Amygdala (tissue), 56 donors: ENCODE measurements around the gene PCK2.

ENCODE experiments used
- DNase-seq, 56 donors: peaks; one replicate each; lab custom pipeline; 2025; lab: John Stamatoyannopoulos, UW

PCK2 gene

DNA sequence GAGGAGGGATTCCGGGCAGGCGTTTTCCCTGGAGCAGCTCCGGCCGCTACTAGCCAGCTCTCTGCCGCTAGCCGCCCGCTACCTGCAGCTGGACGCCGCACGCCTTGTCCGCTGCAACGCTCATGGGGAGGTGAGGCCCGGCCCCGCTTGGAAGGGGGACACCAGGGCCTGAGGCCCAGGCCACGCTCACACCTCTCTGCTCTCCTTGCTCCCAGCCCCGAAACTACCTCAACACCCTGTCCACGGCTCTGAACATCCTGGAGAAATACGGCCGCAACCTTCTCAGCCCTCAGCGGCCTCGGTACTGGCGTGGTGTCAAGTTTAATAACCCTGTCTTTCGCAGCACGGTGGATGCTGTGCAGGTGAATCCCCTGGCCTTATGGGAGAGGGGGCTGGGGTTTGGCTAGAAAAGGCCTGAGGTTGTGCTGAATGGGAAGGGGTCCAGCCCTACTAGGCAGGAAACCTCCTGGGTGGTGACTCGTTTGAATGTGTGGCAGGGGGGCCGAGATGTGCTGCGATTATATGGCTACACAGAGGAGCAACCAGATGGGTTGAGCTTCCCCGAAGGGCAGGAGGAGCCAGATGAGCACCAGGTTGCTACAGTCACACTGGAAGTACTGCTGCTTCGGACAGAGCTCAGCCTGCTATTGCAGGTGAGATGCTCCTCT is 53.8 kb downstream of the PCK2 start:
- no peak for DNase-seq

DNA sequence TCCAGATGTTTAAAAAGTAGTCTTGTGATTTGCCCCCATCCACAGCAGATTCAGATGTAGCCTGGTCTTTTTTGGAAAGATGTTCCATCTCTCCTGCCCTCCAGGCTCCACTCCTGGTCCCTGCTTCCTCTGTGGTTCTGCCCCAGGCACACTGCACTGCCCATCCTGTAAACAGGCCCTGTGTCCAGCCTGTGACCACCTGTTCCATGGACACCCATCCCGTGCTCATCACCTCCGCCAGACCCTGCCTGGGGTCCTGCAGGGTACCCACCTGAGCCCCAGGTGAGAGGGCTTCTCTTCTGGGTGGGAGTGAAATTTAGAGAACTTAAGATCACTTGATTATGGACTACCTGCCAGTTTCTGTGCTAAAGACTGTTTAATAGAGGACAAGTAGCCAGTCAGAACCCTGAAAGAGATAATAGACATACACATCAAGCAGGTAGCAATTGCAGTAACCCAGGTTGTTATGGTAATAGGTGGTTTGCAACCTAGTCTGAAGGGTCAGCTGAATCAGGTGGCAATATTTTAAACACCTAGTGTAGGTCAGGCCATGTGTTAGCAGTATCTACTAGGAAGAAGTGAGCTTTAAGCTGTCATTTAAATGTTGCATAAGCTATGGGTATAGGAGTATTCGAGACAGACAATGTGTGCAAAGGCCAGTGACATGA is 55.3 kb downstream of the PCK2 start:
- DNase-seq = no peak

DNA sequence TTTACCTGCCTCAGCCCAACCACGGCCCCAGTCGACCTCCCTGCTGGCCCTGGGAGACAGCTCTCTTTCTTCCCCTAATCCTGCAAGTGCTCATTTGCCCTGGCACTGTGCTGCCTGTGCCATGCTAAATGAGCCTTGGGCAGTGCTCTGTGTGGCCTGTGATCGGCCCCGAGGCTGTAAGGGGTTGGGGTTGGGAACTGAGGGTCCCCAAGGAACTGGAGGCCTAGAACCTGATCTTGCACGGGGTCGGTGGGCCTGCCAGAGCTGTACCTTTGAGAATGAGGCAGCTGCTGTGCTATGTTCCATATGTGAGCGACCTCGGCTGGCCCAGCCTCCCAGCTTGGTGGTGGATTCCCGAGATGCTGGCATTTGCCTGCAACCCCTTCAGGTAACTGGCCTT is 56.0 kb downstream of the PCK2 start:
- no peak for DNase-seq

- no peak for DNase-seq
Measured at GRCh38 chr14:24150567-24150966, 56.5 kb downstream of the PCK2 start.

- DNase-seq = no peak
Measured at GRCh38 chr14:24150993-24151392, 56.9 kb downstream of the PCK2 start.

DNA sequence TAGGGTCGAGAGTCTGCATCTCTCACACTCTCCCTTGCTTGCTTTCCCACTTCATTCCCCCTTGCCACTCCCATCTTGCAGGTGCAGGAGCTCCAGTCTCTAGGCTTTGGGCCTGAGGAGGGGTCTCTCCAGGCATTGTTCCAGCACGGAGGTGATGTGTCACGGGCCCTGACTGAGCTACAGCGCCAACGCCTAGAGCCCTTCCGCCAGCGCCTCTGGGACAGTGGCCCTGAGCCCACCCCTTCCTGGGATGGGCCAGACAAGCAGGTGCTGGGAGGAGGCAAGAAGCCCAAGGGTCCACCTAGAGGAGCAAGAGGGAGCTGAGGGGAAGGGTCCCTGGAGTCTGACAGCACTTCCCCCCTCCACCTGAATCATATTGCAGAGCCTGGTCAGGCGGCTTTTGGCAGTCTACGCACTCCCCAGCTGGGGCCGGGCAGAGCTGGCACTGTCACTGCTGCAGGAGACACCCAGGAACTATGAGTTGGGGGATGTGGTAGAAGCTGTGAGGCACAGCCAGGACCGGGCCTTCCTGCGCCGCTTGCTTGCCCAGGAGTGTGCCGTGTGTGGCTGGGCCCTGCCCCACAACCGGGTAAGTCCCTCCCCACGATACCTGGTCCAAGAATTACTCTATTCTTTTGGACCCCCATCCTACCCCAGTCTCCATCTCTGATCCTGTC is 57.4 kb downstream of the PCK2 start:
- no peak for DNase-seq
